HCT116 (cell line): ENCODE measurements around the gene TGM4. TPM values are rescaled to one million over a fixed set of nuclear protein-coding genes. Genes with fewer than 3 reads are reported as not detected.

Experiments
- ATAC-seq: fragments of 200-7000 bp; cut with Tn5 transposase; 2 replicates; pipeline ENCODE4 v1.9.1; 2020; ENCODE audit warnings: mild to moderate bottlenecking, moderate library complexity
- BruUV-seq: library from RNA; stranded (reverse); fragments of 400-500 nt; replicated peaks from 2 replicates; lab custom pipeline; 2021; lab: Mats Ljungman, UMichigan
- CTCF ChIA-PET: fragments of 300-600 bp; sonication (Branson Sonifier 250); formaldehyde crosslinking; loops from one replicate; lab custom pipeline; 2021; ENCODE audit warnings: antibody characterized with exemption; lab: Charles Lee
- POLR2A ChIA-PET: fragments of 300-600, 350-600 bp; sonication (Branson Sonifier 250); formaldehyde crosslinking; loops from one replicate; lab custom pipeline; 2021; ENCODE audit warnings: antibody characterized with exemption; lab: Charles Lee
- RAD21 ChIA-PET, 2 experiments: fragments of 300-600 bp; sonication (Branson Sonifier 250); formaldehyde crosslinking; loops; one replicate each; lab custom pipeline; 2023; ENCODE audit warnings: low total read pairs in 2 of 2; ENCODE audit not compliant: uncharacterized antibody in 2 of 2, unreplicated experiment in 2 of 2, low non-redundant PET in 1 of 2; lab: Charles Lee
- DNase-seq: peaks from one replicate; pipeline ENCODE4 v3.0.0-alpha.2; 2010; ENCODE audit warnings: low read depth, low spot score
- H2AFZ ChIP-seq: fragments of 200-600 bp; shearing (Covaris generic), sonication (generic); 2 replicates; pipeline ENCODE4 v1.6.1; 2017; ENCODE audit warnings: low read depth, mixed run types, mixed read lengths, antibody characterized with exemption, low read length; ENCODE audit not compliant: poor library complexity, severe bottlenecking
- H3K27ac ChIP-seq: 2 replicates; pipeline ENCODE4 v1.5.1; 2012; ENCODE audit warnings: low read depth, low read length
- H3K27me3 ChIP-seq: fragments of 200-600 bp; sonication (generic); 2 replicates; pipeline ENCODE4 v1.6.1; 2016; ENCODE audit warnings: mixed run types, low read length, mixed read lengths; ENCODE audit not compliant: insufficient read depth
- H3K36me3 ChIP-seq, 2 experiments: fragments of 200-500 bp in 1 of 2; fragments of 200-600 bp in 1 of 2; sonication (Bioruptor generic) in 1 of 2; sonication (generic) in 1 of 2; 2 replicates each; pipeline versions ENCODE4 v1.5.1 to v1.6.1; 2014 to 2016; ENCODE audit warnings: low read length in 2 of 2, inconsistent platforms in 1 of 2, mixed read lengths in 1 of 2, mixed run types in 1 of 2; ENCODE audit not compliant: insufficient read depth in 2 of 2, control insufficient read depth in 1 of 2
- H3K4me1 ChIP-seq, 2 experiments: fragments of 200-600 bp in 1 of 2; sonication (generic) in 1 of 2; 2 replicates each; pipeline versions ENCODE4 v1.5.1 to v1.6.1; 2012 to 2017; ENCODE audit warnings: low read length in 2 of 2, inconsistent platforms in 1 of 2, mild to moderate bottlenecking in 1 of 2, mixed read lengths in 1 of 2, mixed run types in 1 of 2, moderate library complexity in 1 of 2; ENCODE audit not compliant: insufficient read depth in 2 of 2, control insufficient read depth in 1 of 2
- H3K4me2 ChIP-seq: fragments of 200-600 bp; sonication (generic); 2 replicates; pipeline ENCODE4 v1.6.1; 2017; ENCODE audit warnings: mixed run types, low read length, mixed read lengths
- H3K4me3 ChIP-seq, 2 experiments: fragments of 200-600 bp in 1 of 2; sonication (generic) in 1 of 2; replicated peaks in 1 of 2; 2 replicates each; pipeline ENCODE4 v1.5.1; 2011 to 2016; ENCODE audit warnings: low read length in 2 of 2, control low read depth in 1 of 2, low read depth in 1 of 2, mild to moderate bottlenecking in 1 of 2, mixed read lengths in 1 of 2, mixed run types in 1 of 2
- H3K79me2 ChIP-seq: fragments of 200-600 bp; sonication (generic); 2 replicates; pipeline ENCODE4 v1.6.1; 2017; ENCODE audit warnings: mild to moderate bottlenecking, mixed run types, low read length, moderate library complexity, mixed read lengths; ENCODE audit not compliant: insufficient read depth
- H3K9ac ChIP-seq: fragments of 200-600 bp; sonication (generic); 2 replicates; pipeline ENCODE4 v1.6.1; 2016; ENCODE audit warnings: low read length, mixed read lengths
- H3K9me2 ChIP-seq: fragments of 200-600 bp; sonication (generic), shearing (Covaris generic); 2 replicates; pipeline ENCODE4 v1.6.1; 2017; ENCODE audit warnings: mixed run types, mild to moderate bottlenecking, moderate library complexity; ENCODE audit not compliant: insufficient read depth
- H3K9me3 ChIP-seq, 2 experiments: fragments of 200-500 bp in 1 of 2; fragments of 200-600 bp in 1 of 2; sonication (Bioruptor generic) in 1 of 2; sonication (generic) in 1 of 2; 2 replicates each; pipeline ENCODE4 v1.6.1; 2014 to 2017; ENCODE audit warnings: low read length in 2 of 2, mixed read lengths in 2 of 2, inconsistent platforms in 1 of 2, low read depth in 1 of 2, mild to moderate bottlenecking in 1 of 2, mixed run types in 1 of 2, moderate library complexity in 1 of 2; ENCODE audit not compliant: control insufficient read depth in 1 of 2, insufficient read depth in 1 of 2
- H4K20me1 ChIP-seq: fragments of 200-600 bp; sonication (generic), shearing (Covaris generic); 2 replicates; pipeline ENCODE4 v1.6.1; 2017; ENCODE audit warnings: mixed run types, mild to moderate bottlenecking, moderate library complexity; ENCODE audit not compliant: insufficient read depth
- EGR1 ChIP-seq: IDR thresholded peaks from 2 replicates; pipeline ENCODE4 v1.6.1; 2012; ENCODE audit warnings: low read depth
- EZH2 ChIP-seq: fragments of 200-600 bp; sonication (generic); IDR thresholded peaks from 2 replicates; pipeline ENCODE4 v1.6.1; 2017; ENCODE audit warnings: antibody characterized with exemption, mixed run types
- EZH2phosphoT487 ChIP-seq: fragments of 200-600 bp; IDR thresholded peaks from 2 replicates; pipeline ENCODE4 v1.6.1; 2018; ENCODE audit warnings: antibody characterized with exemption, borderline replicate concordance
- POLR2A ChIP-seq: IDR thresholded peaks from 2 replicates; pipeline ENCODE4 v1.7.0; 2011; ENCODE audit warnings: borderline replicate concordance; ENCODE audit not compliant: insufficient read depth, insufficient read length; ENCODE audit errors: extremely low read depth
- POLR2AphosphoS5 ChIP-seq: IDR thresholded peaks from 2 replicates; pipeline ENCODE4 v1.6.1; 2011; ENCODE audit warnings: mild to moderate bottlenecking, low read depth, low read length, moderate library complexity
- REST ChIP-seq: IDR thresholded peaks from 2 replicates; pipeline ENCODE4 v1.6.1; 2012; ENCODE audit warnings: low read depth
- SP1 ChIP-seq: IDR thresholded peaks from 2 replicates; pipeline ENCODE4 v1.6.1; 2012; ENCODE audit warnings: low read depth
- intact Hi-C: fragments of 100-400 bp; cut with micrococcal nuclease; formaldehyde crosslinking; loops from 2 replicates; pipeline ENCODE4 v1.10.0; 2022
- total RNA-seq: library from RNA; stranded (reverse); gene quantifications from one replicate; pipeline ENCODE4 v1.2.1, GENCODE V29; 2021; ENCODE audit not compliant: unreplicated experiment

The TGM4 gene
- total RNA-seq, 1 experiment from 2014 or later, result not detected

GRCh38 chr3:44867421-44868111 is 6.8 kb upstream of the TGM4 start:
- intact Hi-C loops, result no loop called here
- POLR2A ChIA-PET, result no interaction called here
- Histone ChIP-seq H3K79me2 (no peaks in the 10 kb centered on the region; the same call in 1 of the 2 replicates), H3K36me3 (peaks cover 0 to 8% of the 10 kb centered on the region in 2 experiments; a peak in 1 of 4 replicates), H3K27me3 (no peaks in the 10 kb centered on the region), H3K9ac (no peak overlapping the region), H4K20me1 (no peaks in the 10 kb centered on the region), H3K27ac (no peak overlapping the region), H3K4me1 (peaks cover 2 to 3% of the 10 kb centered on the region in 2 experiments; a peak in 2 of 4 replicates), H3K4me3 (no peak overlapping the region), H2AFZ (no peak overlapping the region), H3K9me2 (no peaks in the 10 kb centered on the region), H3K9me3 (peaks cover 0 to 4% of the 10 kb centered on the region in 2 experiments; a peak in 1 of 4 replicates), H3K4me2 (no peak overlapping the region)
- no TSS peak for BruUV-seq
- TF ChIP-seq REST, result no peak
- no peak for TF ChIP-seq POLR2AphosphoS5
- TF ChIP-seq SP1, result no peak
- TF ChIP-seq EZH2, result no peak
- no peak for TF ChIP-seq EZH2phosphoT487
- TF ChIP-seq POLR2A, result no peak
- no peak for TF ChIP-seq EGR1
- ATAC-seq (no peak), DNase-seq (no peak)
- CTCF ChIA-PET, result no interaction called here
- RAD21 ChIA-PET, result no interaction called here
